Hematopoietic multipotent progenitor cell treated with erythropoietin and hydrocortisone succinate and interleukin-3 and kit ligand, for 6 days (in vitro differentiated cells): ENCODE measurements around the gene CRELD2.

Experiments used
- DNase-seq: peaks from one replicate; pipeline ENCODE4 v3.0.0-alpha.2; 2015

Gene CRELD2

DNA sequence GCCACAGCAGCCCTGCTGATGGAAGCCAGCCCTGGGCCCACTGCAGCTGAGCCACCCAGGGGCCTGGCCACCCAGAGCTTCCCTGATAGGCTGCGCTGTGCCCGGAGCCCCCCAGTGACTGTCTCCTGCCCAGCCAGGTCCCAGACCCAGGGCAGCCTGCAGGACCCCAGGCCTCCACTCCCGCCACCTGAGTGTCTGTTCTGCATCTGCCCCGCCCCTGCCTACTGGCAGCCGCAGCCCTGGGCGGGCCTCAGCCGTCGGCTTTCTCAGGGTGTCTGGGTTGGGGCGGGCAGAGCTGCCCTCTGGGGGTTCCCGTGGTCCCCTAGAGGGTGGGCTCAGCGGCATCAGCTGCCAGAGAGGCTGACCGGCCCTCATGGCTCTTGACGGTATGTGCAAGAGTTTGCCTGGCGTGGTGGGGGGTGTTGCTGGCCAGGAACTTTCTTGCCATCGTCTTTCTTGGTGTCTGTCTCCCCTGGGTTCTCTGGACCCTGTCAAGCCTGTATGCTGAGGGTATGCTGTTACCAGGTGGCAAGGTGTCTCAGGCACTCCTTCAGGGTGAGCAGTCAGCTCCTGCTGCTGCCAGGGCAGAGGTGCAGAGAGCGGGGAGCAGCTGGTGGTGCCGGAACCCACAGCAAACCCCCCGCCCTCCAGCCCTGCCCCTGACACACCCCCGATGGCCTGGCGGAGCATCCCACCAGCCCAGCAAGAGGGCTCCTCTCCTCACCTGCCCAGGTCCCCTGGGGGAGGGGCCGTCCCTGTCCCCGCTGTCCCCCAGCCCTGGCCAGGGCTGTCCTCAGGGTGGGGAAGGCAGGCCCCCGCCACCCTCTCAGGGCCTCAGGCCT lies 29.9 kb downstream of the CRELD2 start:
- DNase-seq: no peak

- no peak for DNase-seq
These were observed 30.8 kb downstream of the CRELD2 start for GRCh38 chr22:49948958-49949913.

DNA sequence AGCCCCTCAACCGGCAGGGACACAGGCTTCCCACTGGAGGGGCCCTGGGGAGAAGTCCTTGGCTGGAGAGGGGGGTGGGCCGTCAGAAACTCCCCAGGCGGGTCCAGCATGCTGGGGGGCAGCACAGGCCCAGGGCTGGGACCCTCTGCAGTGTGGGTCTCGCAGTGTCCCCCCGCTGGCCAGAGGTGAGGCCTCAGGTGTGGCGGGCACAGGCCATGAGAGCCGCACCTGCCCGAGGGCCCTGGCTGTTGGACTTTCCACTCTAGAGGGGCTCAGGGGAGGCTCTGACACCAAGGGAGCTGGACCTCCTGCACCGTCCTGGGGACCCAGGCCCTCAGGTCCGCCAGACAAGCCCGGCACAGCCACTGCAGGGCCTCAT lies 31.5 kb downstream of the CRELD2 start:
- DNase-seq: no peak

DNA sequence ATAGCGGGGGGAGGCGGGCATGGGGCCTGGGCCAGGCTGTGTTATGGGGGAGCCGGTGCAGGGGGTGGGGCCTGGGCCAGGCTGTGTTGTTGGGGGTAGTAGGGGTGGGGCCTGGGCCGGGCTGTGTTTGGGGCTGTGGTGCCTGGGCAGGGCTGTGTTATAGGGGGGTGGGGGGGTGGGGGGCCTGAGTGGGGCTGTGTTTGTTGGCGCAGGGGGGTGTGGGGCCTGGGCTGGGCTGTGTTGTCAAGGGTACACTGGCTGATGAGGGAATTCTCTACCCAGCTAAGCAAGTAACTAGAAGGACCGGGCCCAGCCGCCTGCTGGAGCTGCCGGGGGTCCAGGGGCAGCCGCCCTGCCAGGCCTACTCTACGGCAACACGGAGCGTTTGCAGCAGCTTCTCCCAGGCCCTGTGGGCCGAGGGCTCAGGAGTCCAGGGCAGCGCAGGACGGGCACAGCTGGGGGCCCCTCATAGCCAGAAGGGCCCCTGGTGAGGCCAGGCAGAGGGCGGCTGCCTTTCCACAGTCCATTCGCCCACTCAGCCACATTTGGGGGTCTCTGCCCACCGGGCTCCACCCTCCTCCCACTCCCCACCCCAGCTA lies 32.1 kb downstream of the CRELD2 start:
- no peak for DNase-seq

DNA sequence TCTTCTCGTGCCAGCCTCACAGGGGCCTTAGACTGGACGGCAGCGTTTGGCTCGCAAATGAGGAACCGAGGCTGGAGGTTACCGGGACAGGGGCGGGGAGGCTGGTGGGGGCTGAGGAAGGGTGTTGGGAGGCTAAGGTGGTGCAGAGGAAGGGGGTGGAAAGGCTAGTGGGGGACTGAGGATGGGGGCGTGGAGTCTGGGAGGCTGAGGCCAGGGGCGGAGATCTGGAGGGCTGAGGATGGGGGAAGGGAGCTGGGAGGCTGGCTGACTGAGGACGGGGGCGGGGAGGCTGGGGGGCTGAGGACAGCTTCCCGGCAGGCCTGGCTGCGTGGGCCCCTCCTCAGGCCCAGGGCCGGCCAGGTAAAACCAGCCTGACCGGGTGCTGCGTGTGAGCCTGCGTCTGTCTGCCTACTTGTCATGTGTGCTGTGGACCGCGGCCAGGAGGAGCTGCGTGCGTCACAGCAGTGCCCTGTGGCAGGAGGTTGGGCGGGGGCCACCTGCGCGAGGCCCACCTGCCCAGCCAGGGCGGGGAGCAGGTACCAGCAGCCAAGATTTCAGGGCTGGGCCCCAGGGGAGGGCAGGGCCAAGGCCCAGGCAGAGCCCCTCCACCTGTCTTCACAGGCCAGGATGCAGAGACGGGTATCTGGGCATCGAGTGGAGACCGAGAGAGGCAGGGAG lies 32.7 kb downstream of the CRELD2 start:
- no peak for DNase-seq

- no peak for DNase-seq
These were observed 33.2 kb downstream of the CRELD2 start for GRCh38 chr22:49951678-49951985.

- DNase-seq: no peak
These were observed 33.8 kb downstream of the CRELD2 start for GRCh38 chr22:49951986-49952896.

GRCh38 chr22:49953027-49953679 lies 34.7 kb downstream of the CRELD2 start:
- no peak for DNase-seq

- no peak for DNase-seq
These were observed 35.4 kb downstream of the CRELD2 start for GRCh38 chr22:49953680-49954344.

GRCh38 chr22:49954354-49954753 lies 35.9 kb downstream of the CRELD2 start:
- DNase-seq: no peak

DNA sequence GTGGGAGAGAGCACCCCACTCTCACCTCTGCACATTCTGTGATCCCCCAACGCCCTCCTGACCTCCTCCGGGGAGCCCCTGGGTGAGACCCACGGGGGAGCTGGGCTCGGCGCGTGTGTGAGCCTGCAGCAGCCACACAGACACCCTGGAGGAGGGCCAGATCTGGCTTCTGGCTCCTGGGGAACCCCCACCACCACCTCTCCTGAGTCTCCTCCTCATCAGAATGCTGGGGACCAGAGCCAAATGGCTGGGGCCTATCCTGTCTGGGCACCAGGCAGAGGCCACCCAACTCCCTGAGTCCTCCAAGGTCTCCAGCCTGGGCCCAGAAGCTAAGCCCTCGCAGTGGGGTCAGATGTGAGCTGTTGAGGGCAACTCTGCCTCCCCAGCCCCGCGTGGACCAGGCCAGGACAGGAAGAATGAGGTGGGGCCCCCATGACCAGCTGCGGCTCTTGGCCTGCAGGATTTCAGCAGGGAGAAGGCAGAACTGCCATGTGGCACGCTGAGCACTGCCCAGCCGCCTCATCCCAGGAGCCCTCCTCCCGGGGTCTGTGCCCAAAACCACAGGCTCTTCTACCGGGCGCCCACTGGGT lies 36.7 kb downstream of the CRELD2 start:
- DNase-seq: no peak

- DNase-seq: no peak
These were observed 37.4 kb downstream of the CRELD2 start for GRCh38 chr22:49955581-49956417.

DNA sequence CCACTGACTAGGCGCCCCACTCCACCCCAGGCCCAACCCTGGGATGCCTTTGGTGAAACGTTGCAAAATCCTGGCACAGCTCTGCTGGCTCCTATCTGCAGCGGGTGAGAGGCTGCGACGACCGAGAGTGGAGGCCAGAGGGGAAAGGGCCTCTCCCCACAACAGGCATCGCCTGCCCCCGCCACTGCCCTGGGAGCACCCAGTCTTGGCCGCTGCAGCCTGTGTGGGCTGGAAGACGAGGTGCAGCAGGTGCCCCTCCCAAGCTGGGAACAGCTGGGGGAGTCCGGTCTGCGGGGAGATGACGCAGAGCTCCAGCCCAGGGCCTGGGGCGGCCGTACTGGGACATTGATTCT lies 38.0 kb downstream of the CRELD2 start:
- no peak for DNase-seq

DNA sequence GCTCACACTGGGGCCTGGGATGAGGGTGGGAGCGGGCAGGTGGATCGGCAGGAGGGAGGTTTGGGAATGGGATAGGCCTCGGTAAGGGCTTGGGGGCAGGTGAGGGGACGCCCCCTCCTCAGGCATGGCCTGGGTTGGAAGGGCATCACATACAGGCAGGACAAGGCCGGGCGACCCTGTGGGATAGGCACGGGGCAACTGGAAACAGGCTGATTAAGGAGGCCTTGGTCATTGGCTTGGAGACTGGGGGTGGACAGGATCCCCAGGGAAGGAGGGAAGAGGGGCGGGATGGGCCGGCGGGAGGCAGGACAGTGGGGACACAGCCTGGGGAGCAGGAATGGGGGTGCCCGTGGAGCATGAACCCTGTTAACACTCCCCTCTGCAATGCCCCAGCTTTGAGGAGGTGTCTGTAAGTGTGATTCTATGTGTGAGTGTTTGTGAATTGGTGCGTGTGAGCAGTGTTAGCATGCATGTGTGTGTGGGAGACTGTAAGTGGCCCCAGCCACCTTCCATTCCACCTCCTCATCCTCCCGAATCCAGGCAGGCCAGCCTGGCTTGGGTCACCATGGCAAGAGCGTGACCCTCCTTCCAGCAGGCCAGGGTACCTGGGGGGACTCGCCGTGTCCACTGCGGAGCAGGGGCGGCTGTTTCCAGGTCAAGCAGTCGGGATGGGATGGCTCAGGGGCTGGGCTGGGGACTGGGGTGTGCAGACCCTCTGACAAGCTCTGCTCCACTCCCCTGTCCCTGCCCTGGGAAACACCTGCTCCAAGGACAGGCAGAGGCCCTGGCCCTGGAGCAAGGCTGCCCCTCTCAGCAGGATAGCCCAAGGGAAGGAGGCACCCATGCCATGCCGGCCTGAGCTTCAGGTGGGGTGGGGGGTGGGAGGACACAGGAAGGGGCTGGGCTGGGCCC lies 38.7 kb downstream of the CRELD2 start:
- DNase-seq: no peak

DNA sequence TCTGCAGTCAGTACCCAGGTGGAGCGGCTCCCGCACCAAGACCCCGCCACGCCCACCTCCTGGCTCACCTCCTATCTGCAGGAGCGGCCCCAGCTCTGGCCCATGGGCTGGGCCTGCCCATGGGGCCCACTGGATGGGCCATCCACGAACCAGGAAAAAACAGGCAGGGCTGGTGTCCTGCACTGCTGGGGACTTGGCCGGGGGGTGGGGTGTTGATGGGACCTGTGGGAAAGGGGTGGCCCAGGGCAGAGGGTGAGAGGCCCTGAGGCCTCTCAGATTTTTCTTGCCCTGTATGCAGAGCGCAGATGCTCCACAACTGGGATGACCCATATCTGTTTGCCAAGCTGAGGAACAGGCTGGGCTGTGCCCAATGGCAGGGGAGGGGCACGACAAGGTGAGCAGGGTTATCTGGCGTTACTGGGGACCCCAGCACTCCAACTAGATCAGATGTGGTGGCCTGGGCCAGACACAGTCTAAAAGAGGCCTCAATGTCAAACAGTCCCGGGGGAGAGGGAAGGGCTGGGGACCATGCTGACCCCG lies 39.5 kb downstream of the CRELD2 start:
- DNase-seq: no peak

- no peak for DNase-seq
These were observed 40.0 kb downstream of the CRELD2 start for GRCh38 chr22:49958366-49958921.

- DNase-seq: no peak
These were observed 40.7 kb downstream of the CRELD2 start for GRCh38 chr22:49958931-49959781.
